ENCODE measurements around the gene TAGAP. TPM values are rescaled to one million over a fixed set of nuclear protein-coding genes. Genes with fewer than 3 reads are reported as not detected.
"Not testable (repeated sequence)": the region's sequence is repeated elsewhere in the genome, so short reads cannot be mapped to it uniquely, and the experiment has no call there.

TAGAP gene
- total RNA-seq, 1 experiment from 2014 or later, result not detected

DNA sequence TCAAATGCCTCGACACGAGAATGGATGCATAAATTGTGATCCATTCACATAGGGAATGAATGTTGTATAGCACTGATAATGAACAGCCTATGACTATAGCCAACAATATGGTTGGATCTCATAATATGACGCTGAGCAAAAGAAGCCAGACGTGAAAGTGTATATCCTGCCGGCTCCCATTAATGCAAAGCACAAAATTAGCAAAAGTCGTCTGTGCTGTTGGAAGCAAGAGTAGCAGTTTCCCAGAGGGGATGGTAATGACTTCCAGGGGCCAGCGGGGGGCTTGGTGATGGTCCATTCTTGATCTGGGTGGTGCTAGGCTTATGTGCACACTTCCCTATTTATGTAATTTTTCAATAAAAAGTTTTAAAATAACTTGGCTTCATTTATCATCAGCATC lies 1.0 kb upstream of the TAGAP start:
- no peak for DNase-seq (ENCODE audit: low read depth)

DNA sequence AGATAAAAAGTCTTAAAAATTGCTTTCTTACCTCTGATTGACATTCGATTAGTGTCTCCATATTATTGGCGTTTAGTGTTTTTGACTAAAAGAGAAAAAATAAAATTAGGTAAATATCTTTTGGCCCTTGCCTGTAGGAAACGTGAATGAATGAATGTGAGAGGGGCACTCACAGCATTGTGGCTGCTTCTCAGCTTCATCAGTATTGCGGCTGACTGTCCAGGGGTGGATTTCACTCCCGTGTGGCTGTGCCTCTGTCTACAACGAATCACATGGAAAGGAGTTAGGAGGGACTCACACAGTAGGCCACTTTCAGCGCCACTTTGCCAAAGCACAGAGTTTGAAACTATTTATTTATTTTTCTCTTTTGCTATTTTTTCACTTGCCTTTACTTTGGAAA lies 844 bp downstream of the TAGAP start:
- DNase-seq (ENCODE audit: low read depth), result no peak

DNA sequence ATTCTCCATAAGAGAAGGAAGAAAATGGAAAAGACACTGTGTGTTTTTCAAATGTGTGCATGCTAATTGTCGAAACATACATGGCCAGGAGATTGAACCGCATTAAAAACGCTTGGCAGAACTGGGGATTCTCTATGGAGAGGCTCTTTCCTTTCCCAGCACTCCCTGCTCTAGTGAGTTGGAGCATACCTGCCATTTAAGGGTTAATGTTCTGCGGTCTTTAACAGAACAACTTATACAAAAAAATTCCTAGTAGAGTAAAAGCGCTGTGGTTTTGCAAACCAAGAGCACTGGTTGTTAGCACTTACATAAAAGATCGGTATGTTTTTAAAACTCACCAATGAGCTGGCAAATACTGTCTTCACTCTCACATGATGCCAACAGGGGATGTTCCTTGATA lies 1.5 kb downstream of the TAGAP start:
- DNase-seq (ENCODE audit: low read depth), result no peak

DNA sequence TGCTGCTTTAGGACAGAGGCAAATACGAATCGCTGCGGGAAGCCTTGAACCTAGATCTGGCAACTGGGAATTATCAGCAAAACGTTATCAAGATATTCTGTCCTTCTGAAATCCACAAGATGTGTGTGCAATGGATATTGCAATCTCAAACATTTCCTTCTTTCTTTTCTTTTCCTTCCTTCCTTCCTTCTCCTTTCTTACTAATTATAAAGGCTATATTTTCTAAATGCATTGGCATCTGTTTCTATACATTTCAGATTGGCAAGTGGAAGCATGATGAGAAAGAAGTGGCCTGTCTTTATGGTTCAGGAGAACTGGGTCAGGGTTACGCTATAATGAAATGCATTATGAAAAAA lies 2.0 kb downstream of the TAGAP start:
- no peak for DNase-seq (ENCODE audit: low read depth)

DNA sequence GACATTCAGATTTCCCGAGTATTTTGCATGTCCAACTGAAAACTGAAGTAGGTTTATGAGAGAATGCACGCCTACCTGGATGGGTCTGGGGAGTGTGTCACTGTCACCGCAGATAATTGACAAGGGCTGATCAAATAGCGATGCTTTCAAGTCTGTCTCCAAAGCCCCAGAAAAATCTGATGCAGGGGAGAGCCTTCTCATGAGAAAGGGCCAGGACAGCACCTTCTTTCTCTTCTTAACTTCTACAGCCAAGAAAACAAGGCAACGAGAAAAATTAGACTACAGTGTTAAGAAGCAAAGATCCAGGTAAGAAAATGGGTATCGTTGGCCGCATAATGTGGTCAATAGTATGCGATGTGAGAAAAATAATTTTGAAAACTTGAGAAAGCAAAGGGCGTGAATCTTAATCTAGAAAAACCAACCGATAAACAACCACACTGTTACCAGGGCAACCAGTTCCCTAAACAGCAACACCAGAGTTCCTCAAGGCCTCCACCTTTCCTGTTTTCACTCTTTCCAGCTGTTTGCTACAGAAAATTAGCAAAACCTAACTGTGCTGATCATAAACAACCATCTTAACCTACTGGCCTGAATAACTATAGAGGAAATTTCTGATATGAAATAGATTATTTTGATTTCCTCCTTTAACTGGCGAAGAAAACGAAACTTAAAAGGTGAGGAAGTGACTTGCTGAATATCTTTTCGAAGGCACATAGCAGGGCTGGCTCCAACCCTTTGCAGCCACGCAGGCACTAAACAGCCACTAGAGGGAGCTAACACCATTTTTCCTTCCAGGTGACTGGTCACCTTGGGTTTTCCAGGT lies 2.6 kb downstream of the TAGAP start:
- DNase-seq (ENCODE audit: low read depth), result peak; percentile 39

DNA sequence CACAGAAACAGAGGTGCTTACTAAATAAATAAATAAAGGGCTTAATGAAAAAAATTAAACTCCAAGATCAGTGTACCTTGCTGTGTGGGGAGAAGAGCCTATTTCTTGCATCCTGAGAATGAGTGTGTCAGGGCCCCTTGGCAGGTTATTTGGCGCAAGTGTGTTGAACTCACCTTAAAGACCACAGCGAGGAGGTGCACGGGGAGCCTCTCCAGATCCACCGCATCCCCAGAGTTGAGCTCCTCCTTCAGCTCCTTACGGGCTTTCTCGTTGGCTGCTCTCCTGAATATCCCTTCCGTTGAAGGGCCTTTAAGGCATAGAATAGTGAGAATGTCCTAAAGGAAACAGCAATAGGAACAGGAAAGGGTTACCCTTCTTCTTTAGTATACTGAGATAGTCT lies 3.6 kb downstream of the TAGAP start:
- DNase-seq (ENCODE audit: low read depth), result no peak

DNA sequence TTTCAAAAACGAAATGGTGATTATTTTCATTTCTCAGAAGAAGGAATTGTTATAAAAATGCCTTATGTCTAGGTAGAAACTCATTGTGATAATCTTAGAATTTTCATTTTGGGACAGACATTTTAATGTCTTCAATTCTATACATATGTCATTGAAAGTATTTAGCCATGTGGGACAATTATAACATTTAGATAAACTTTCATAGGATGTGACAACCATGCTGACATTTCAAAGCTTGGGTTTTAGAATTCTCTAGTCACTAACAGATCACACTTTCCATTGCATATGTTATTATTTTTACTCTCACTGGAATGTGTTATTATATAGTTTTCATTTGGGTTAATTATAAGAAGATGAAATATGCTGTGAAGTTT lies 4.9 kb downstream of the TAGAP start:
- DNase-seq (ENCODE audit: low read depth), result no peak

DNA sequence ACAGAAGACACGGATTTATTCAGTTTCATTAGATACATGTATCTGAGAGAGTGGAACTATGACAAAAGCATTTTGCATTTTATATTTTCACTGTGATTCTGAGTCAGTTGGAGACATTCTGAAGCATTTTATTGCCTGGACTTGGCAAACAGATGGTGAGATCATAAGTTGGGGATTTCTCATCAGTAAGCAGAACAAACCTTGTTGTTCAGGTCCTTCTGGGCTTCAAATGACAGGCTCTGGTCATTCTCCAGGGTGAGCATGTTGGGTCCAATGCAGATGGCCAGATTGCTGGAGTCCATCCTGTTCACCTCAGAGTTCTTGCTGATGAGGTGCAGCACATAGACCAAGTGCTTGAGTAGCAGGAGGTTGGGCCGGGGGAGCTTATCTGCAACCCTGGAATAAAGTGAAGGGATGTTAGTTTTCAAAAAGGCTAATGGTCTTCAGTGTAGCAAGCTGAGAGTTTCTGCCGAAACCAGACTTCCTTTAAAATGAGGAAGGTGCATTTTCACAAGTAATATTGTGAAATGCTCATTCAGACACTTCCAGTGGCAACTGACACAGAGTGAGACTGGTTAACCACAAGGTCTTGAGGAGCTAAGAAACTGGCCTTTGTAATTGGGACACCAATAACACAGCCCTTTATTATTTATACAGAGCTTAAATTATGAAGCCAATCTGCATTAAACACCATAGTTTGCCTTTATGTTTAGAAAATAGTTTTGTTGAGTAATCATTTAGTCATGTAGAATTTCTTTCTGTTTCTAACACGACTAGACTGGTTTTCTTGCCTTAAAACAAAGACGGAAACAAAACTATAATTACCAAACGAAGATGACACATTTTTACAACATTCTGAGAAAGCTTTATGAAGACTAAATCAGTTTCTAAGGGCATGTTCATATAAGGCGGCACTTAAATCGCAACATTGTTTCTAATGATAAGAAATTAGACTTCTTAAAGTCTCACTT lies 5.6 kb downstream of the TAGAP start:
- peak; percentile 32 for DNase-seq (ENCODE audit: low read depth)

DNA sequence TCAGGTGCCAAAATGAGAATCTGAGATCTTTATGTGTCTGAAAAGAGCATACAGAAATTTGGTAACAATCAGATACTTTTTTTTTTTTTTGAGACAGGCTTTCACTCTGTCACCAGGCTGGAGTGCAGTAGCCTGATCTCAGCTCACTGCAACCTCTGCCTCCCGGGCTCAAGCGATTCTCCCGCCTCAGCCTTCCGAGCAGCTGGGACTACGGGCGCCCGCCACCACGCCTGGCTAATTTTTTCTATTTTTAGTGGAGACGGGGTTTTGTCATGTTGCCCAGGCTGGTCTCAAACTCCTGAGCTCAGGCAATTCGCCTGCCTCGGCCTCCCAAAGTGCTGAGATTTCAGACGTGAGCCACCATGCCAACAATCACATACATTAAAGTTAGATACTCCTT lies 6.5 kb downstream of the TAGAP start:
- not testable (repeated sequence) for DNase-seq (ENCODE audit: low read depth)

DNA sequence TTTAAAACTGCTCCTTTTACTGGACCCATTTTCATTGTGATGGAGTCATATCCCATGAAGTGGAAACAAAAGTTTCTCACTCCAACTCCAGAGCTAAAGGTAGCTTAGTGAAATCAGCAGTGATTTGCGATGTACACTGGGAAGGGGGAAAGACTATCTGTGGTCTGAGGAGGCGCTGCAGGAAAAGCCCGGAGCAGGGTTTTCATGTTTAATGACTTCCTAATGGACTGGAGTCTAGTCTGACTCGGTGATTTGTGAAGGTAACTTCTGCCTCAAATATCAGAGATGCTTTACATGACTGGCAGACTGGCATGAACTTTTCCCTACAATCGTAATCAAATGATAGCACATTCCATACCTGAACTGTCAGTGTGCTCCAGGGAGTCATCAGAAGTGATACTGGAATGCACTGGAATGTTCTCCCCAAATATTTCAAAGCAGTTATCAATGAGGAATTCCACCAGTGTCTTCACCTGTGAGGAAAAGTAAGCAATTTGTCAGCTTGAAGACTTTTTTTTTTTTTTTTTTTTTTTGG lies 7.0 kb downstream of the TAGAP start:
- DNase-seq (ENCODE audit: low read depth), result no peak

DNA sequence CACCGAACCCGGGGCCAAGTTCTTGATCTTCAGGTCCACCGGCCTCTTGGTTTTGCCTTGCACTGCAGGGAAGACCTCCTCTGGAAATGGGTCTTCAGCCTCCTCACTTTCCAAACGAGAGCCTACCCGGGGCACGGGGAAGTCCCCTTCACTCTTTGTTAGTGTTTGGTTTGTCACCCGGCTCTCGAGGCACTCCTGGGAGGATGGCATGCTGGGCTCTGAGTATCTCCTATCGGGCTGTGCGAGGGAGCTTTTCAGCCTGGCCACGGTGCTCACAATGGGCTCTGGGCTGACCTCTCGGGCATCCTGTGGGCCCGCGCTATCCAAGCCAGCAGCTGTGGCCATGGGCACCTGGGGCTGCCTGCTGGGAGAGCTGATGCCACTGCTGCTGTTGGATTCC lies 8.1 kb downstream of the TAGAP start:
- DNase-seq (ENCODE audit: low read depth), result no peak

DNA sequence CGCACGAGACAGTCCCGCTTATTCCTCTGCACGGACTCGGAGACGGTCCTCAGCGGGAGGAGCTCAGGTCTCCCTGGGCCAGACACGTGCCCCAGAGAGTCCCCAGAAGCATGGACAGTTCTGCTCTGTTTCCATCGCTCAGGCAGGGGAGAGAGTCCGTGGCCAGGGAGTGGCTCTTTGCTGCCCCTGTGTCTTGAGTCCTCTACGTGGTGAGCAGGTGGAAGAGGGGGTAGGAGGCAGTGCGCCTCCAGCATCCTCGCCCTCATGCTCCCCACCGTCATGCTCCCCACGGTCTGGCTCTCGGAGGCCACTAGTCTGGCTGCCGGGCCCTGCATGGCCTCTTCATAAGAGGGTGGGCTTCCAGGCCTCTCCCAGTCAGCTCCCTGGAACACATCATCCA lies 8.9 kb downstream of the TAGAP start:
- DNase-seq (ENCODE audit: low read depth), result no peak

DNA sequence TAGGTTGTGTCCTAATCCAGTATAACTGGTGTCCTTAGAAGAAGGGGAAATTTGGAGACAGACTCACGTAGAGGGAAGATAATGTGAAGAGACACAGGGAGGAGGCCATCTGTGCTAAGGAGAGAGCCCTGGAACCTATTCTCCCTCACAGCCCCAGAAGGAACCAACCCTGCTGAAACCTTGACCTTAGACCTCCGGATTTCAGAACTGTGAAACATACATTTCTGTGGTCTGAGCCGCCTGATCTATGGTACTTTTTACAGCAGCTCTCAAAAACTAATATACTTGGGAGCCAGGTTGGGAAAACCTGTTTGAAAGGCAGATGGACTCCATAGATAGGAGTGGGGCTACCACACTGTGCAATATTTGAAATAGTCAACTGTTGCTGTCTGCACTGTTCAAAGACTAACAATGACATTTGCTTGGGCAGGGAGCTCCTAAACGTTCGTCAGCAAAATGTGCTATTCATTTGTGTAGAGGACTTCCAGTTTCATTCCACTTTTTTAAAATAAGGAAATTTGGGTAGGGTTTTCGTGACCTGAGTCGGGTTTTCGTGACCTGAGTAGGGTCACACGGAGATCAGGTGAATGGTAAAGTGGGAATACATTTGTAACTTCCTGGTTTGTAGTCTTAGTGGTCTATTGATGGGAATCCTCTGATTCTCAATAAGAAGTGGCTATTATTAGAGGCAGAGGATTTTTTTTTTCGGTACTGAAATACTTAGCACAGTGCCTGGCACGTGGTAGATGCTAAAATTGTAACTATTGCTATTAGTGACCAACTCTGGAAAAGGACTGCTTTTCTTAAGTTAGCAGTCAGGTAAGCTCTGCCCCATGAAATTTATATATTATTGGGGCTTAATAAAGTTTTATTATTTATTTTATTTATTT lies 11.4 kb downstream of the TAGAP start:
- no peak for DNase-seq (ENCODE audit: low read depth)

DNA sequence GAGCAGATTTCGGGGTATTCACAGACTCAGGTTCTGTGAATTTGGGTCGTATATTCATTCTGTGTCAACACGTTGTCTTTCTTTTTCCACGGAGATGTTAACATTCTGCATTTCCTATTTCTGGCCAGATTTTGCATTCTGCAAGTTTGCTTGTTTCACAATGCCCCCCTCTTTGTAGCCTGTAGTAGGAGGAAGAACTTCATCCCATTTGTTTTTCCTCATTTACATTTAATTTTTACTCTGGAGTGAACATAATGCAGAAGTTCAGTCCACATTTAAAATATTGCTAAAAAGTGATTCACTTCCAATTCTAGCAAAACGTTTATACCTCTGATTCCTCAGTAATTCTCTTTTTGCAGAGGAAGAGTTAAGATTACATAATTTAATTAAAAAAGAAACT lies 12.9 kb downstream of the TAGAP start:
- no peak for DNase-seq (ENCODE audit: low read depth)

DNA sequence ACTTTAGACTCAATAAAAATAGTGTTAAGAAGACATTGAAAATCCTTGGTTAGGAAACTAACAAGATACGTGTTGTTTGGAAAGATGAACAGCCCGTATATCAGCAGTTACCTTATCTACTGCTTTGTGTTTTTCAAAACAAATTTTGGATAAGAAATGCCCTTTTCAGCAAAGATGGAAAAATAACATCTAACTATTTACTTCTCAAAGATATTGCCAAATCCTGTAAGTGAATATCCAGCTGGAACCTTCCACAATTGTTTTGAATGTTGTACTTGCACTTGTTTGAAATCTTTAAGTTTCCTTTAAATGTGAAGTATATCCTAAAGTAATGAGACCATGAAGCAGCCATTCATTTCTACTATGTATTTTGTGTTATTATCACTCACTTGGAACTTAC lies 14.6 kb downstream of the TAGAP start:
- DNase-seq (ENCODE audit: low read depth), result no peak

DNA sequence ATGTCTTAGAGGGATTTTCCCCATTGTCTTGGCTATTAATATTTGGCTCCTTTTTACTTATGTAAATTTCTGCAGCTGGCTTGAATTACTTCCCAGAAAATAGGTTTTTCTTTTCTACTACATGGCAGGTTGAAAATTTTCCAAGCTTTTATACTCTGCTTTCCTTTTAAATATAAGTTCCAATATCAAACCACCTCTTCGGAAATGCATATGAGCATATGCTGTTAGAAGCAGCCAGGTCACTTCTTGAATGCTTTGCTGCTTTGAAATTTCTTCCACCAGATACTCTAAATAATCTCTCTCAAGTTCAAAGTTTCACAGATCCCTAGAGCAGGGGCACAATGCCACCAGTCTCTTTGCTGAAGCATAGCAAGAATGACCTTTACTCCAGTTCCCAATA lies 19.6 kb downstream of the TAGAP start:
- DNase-seq (ENCODE audit: low read depth), result not testable (repeated sequence)

DNA sequence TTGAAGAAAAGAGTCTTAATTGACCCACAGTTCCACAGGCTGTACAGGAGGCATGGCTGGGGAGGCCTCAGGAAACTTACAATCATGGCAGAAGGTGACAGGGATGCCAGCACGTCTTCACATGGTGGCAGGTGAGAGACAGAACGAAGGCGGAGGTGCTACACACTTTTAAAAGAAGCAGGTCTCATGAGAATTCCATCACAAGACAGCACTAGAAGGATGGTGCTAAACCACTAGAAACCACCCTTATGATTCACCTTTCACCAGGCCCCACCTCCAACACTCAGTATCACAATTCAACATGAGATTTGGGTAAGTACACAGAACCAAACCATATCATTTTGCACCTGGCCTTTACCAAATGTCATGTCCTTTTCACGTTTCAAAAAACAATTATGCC lies 20.9 kb downstream of the TAGAP start:
- DNase-seq (ENCODE audit: low read depth), result no peak

DNA sequence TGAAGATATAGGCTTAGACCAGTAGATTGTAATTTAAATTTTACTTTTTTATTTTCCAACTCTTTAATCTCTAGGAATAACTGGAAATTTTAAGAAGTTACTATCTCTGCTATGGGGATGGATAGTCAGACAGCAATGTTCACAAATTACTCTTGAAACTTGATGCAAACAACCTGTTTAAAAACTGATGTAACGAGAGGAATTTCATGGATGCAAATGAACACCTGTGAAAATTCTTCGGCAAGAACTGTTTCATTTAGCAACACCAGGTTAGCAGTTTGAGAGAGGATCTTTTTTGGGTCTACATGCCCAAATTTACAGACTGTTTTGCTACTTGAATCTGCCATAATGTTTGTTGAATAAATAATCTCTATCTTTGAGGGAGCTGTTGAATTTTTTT lies 24.8 kb downstream of the TAGAP start:
- no peak for DNase-seq (ENCODE audit: low read depth)

DNA sequence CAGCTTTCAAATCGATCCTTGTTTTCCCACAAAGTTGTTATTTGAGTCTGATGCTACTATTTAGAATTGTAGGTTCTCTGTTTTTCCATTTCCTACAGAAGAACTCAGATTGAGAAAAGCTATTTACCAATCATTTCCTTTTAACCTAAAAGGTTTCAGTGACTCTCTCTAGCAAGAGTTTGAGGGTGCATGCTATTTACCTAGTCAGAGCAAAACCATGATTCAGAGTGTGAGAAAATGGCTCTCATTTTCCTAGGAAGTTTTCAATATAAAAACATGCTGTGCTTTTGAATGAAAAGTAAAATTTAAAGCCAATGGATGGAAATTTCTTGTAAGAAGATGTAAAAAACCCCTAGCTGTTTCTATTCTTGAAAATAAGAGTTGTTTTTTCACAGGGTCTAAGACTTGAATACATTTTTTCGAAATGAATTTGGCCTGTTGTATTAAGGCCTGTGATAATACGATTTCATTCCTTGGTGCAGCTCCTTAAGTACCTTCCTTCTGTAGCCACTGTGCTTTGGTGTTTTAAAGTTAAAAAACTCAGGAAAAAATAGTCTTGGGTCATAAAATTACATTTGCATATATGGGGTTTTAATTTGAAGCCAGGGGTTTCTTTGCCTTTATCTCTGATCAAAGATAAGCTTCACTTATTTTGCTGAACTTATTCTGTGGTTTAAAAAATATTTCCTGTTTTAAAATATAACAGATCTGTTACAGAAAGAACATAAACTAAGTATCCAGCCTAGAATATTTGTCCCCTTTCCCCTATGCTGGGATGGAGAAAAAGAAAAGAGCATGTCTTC lies 26.8 kb downstream of the TAGAP start:
- no peak for DNase-seq (ENCODE audit: low read depth)

DNA sequence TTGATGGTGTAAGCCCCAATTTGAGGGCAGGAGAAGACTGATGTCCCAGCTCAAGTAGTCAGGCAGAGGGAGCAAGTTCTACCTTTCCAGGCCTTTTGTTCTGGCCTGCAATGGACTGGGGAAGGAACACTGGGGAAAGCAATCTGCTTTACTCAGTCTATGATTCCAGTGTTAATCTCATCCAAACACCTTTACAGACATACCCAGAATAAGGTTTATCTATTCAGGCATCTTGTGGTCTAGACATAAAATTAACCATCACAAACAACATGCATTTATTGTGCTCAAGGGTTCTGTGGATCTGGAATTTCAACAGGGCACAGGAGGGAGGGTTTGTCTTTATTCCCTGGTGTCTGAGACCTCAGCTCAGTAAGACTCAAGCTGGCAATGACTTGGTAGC lies 30.4 kb downstream of the TAGAP start:
- DNase-seq (ENCODE audit: low read depth), result no peak

DNA sequence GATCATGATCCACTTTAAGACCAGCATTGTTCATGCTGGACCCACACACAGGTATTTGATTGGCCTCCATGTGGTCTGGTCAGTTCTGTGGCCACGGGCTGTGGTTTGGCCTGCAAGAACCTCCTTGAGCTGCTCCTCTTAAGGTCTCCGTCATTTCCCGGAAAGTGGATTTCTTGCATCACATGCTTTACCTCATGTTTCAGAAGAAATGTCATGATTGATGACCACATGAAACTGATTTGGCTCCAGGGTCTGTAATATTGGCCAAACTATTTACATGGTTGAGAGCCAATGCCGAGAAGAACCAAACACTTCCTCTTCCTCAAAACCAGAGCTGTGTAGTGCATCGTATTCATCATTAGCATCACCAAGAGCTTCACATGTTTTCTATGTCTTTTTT lies 31.6 kb downstream of the TAGAP start:
- DNase-seq (ENCODE audit: low read depth), result no peak
